ENCODE data around the gene EIF4E. TPM values are rescaled to one million over a fixed set of nuclear protein-coding genes. Genes with fewer than 3 reads are reported as not detected.
A peak's percentile ranks its signal among the peaks of the same experiment; 100 is the strongest.
"Not testable (repeated sequence)": the region's sequence is repeated elsewhere in the genome, so short reads cannot be mapped to it uniquely, and the experiment has no call there.

Gene EIF4E
- total RNA-seq, 1 experiment from 2014 or later = 135 TPM

DNA sequence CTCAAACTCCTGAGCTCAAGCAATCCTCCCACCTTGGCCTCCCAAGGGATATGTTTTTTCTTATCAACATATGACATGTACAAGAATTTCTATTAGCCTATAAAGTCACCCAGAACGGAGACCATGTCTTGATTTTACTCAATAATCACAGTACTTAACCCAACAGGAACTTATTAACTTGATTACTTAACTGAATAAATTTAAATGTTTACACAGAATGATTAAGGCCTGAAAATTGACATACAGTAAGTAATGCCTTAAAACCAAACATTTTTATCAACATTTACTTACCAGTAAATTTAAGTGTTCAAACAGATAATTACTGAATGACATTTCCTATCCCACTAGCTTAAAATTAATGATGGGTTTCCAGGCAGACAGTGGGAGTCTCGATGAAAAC is 25.4 kb downstream of the EIF4E start:
- no peak for DNase-seq (ENCODE audit: low read depth, low spot score)
- in situ Hi-C loops (cut with HindIII; ENCODE audit: low pct_unique_long_range_greater_than_20kb, low sequenced_read_pairs) = no loop called here

DNA sequence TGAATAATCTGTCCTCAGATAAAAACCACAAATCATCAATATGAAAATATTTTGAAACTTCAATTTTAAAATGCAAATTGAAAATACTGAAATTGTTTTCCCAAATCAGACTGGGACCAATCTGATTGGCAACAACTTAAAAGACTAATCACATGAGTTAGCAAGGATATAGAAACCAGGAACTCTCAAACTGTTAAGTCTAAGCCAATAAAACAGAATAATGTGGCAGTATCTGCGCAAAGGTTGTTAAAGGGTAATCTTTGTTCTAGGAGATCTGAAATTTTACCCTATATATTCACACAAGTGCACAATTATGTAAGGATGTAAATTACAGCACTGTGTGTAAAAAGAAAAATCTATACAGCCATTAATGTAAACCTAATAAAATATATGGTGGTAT is 29.7 kb downstream of the EIF4E start:
- DNase-seq (ENCODE audit: low read depth, low spot score) = no peak
- in situ Hi-C loops (cut with HindIII; ENCODE audit: low pct_unique_long_range_greater_than_20kb, low sequenced_read_pairs) = no loop called here

DNA sequence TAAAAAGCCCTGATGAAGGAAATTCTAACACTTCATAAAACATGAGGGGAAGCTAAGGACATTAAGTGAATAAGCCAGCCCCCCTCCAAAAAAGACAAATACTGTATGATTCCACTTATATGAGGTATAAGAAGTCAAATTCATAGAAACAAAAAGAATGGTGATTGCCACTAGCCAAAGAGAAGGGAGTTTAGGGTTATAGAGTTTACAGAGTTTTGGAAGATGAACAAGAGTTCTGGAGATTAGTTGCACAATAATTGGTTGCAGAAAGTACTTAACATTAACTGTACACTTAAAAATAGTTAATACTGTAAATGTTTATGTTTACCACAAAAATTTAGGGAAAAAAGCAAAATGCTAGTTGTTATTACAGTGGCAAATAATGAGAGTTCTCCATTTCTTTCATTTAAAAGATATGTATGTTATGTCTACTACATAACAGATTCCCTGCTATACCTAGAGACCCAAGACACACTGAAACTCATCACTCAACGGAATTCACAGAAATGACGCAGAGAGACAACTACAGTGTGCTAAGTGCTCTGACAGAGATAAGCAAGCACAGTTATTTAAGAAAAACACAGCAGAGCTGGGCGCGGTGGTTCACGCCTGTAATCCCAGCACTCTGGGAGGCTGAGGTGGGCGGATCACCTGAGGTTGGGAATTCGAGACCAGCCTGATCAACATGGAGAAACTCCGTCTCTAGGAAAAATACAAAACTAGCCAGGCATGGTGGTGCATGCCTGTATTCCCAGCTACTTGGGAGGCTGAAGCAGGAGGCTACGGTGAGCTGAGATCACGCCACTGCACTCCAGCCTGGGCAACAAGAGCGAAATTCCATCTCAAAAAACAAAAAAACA is 37.2 kb downstream of the EIF4E start:
- in situ Hi-C loops (cut with HindIII; ENCODE audit: low pct_unique_long_range_greater_than_20kb, low sequenced_read_pairs) = no loop called here

DNA sequence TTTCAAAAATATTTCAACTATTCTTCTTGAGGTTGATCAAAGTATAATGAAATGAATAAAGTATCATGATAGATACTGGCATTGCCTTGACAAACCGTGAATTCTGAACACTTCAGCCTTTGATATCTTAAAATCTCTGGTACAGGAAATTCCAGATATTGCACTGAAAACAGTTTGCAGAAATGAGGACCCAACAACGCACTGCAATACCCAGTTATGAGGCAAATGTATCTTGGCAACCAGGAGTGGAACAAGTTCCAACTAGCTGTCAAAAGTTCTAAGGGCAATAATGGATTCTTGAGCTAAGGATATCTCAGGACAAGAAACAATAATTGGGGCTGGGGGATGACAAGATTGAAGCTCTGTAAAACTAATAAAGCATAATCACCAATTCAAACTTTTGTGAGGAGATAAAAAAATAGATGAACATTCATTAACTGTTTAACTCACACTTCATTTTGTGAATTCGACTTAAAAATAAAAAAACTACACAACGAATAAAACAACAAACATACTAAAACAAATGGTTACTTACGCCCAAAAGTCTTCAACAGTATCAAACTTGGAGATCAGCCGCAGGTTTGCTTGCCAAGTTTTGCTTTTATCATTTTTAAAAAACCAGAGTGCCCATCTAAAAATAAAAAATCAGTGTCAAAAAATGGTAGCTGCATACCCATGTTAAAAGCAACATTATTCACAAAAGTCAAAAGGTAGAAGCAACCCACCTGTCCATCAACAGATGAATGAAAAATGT is 38.1 kb downstream of the EIF4E start:
- in situ Hi-C loops (cut with HindIII; ENCODE audit: low pct_unique_long_range_greater_than_20kb, low sequenced_read_pairs) = no loop called here

More for the DNA sequence above, 37.2 kb downstream of the EIF4E start:
- no peak for DNase-seq (ENCODE audit: low read depth, low spot score)

DNA sequence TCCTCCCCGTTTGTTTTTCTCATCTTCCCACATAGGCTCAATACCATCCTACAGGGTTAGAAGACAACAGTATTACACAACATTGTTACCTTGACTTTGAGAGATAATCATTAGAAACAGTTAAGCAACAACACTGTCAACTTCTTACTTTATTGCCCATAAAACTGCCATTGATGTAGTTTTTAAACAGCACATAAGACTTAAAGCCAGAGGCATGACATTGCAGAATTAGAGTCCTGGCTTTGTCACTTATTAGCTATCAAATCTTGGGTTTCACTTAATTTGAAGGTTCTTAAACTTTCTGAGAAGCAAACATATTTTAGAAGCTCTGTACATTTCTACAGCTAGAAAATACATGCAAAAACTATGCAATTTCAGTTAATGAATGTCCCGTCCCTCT is 41.8 kb downstream of the EIF4E start:
- DNase-seq (ENCODE audit: low read depth, low spot score) = no peak
- in situ Hi-C loops (cut with HindIII; ENCODE audit: low pct_unique_long_range_greater_than_20kb, low sequenced_read_pairs) = no loop called here

More for the DNA sequence above, 38.1 kb downstream of the EIF4E start:
- no peak for DNase-seq (ENCODE audit: low read depth, low spot score)

DNA sequence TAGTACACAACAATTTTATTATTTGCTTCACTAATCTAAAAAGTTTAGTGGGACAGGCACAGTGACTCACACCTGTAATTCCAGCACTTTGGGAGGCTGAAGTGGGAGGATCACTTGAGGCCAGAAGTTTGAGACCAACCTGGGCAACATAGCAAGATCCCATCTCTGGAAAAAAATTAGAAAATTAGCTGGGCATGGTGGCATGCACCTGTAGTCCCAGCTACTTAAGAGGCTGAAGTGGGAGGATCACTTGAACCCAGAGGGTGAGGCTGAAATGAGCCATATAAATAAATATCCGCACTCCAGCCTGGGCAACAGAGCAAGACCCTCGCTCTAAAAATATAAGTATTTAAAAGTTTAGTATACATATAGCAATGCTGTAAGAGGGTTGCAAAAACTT is 42.6 kb downstream of the EIF4E start:
- in situ Hi-C loops (cut with HindIII; ENCODE audit: low pct_unique_long_range_greater_than_20kb, low sequenced_read_pairs); DNase-seq (ENCODE audit: low read depth, low spot score): not testable (repeated sequence)

DNA sequence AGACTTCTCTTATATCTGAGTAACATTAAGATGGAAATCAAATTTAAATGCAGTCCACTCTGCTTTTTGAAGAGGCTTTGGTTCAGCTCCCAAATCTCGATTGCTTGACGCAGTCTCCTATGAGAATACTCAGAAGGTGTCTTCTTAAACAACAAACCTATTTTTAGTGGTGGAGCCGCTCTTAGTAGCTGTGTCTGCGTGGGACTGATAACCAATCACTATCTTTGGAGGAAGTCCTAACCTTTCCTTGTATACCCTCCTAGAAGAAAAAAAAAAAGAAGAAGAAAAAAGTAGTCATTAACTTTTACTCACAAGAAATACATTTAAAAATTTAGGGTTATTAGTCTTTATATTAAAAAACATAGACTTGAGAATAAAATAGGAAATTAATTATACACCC is 48.0 kb downstream of the EIF4E start:
- in situ Hi-C loops (cut with HindIII; ENCODE audit: low pct_unique_long_range_greater_than_20kb, low sequenced_read_pairs); DNase-seq (ENCODE audit: low read depth, low spot score): not testable (repeated sequence)

DNA sequence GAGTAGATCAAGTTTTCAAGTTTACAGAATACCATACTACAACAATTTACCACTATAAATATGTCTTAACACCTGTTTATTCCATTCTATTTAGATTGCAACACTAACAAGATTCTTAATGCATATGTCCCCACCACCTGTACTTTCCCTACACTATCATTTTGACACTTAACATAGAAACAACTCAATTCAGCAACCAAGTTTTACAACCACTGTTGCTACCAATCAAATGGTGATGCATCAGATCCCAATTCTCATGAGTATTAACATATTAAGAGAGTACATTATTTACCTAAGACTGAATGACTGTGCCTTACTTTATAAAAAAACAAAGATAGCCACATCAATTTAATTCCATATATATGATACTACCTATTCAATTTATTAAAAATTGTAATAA is 49.4 kb downstream of the EIF4E start:
- in situ Hi-C loops (cut with HindIII; ENCODE audit: low pct_unique_long_range_greater_than_20kb, low sequenced_read_pairs) = no loop called here
- DNase-seq (ENCODE audit: low read depth, low spot score) = no peak

DNA sequence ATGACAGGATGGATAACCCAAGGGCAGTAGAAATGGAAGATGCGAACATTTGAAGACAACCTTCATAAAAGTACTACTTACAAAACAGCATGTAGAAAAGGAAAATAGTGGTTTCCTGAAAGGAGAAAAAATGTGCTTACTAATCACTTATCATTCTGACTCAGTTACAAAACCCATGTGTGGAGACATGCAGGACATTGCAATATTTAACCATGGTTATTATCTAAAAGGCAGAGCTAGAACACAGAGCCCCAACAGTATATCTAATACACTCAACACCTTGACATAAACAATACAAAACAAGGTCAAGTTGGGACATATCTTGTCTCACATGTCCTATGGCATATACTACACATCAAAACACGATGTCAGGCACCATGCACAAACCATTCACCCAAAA is 55.9 kb downstream of the EIF4E start:
- DNase-seq (ENCODE audit: low read depth, low spot score) = no peak
- in situ Hi-C loops (cut with HindIII; ENCODE audit: low pct_unique_long_range_greater_than_20kb, low sequenced_read_pairs) = no loop called here

DNA sequence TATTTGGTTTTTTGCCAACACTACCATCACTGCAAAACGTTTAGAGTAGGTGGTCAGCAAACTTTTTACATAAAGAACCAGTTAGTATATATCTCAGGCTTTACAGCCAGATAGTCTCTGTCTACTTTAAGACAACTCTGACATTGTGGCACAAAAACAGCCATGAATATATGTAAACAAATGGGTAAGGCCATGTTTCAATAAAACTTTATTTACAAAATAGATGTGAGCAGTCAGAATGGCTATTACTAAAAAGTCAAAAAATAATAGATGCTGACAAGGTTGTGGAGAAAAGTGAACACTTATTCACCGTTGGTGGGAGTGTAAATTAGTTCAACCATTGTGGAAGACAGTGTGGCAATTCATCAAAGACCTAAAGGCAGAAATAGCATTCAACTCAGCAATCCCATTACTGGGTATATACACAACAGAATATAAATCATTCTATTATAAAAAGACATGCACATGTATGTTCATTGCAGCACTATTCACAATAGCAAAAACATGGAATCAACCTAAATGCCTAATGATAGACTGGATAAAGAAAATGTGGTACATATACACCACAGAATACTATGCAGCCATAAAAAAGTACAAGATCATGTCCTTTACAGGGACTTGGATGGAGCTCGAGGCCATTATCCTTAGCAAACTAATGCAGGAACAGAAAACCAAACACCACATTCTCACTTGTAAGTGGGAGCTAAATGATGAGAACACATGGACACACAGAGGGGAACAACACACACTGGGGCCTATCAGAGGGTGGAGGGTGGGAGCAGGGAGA is 56.6 kb downstream of the EIF4E start:
- in situ Hi-C loops (cut with HindIII; ENCODE audit: low pct_unique_long_range_greater_than_20kb, low sequenced_read_pairs) = not testable (repeated sequence)

DNA sequence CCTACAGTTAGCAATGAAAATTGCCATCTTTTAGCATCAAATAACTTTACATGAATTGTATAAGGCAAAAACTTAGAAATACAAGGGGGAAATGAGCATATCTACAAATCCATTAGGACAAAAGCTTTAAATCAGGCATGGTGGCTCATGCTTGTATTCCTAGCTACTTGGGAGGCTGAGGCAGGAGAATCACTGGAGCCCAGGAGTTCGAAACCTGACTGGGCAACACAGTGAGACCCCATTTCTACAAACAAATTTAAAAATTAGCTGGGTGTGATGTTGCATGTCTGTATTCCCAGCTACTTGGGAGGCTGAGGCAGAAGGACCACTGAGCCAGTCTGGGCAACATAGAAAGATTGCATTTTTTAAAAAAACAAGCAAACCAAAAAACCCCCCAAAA is 61.3 kb downstream of the EIF4E start:
- DNase-seq (ENCODE audit: low read depth, low spot score) = no peak
- in situ Hi-C loops (cut with HindIII; ENCODE audit: low pct_unique_long_range_greater_than_20kb, low sequenced_read_pairs) = no loop called here

More for the DNA sequence above, 56.6 kb downstream of the EIF4E start:
- not testable (repeated sequence) for DNase-seq (ENCODE audit: low read depth, low spot score)

DNA sequence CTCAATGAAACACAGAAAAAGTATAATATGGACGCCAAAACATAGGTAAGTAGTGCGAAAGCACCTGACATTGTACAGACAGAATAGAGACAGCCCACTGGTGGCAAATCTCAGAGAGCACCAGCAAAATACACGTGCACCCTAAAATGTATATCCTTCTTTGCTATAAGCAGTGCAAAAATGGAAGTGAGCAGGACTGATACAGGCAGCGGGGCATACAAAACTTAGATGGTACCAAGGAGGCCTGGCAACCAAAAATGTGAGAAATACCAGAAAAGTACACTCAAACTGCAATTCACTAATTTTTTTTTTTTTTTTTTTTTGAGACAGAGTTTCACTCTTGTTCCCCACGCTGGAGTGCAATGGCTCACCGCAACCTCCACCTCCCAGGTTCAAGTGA is 63.9 kb downstream of the EIF4E start:
- in situ Hi-C loops (cut with HindIII; ENCODE audit: low pct_unique_long_range_greater_than_20kb, low sequenced_read_pairs) = no loop called here
- no peak for DNase-seq (ENCODE audit: low read depth, low spot score)

DNA sequence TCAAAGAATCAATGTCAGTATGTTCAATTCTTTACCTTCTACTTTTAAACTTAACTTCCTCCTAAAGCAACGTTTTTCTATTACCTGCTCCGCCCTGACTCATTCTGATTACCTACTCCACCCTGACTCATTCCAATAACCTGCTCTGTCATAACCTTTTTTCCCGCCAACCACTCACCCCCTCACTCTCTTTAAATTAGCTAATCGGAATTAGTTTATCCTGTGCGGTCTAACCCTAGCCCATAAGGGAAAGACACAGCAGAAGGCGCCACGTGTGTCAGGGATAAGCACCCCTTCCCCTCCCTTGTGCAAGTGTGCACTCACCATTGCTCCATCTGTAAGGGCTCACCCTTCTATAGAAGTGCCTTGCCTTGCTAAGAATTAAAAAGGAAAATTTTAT is 64.4 kb downstream of the EIF4E start:
- no peak for DNase-seq (ENCODE audit: low read depth, low spot score)
- in situ Hi-C loops (cut with HindIII; ENCODE audit: low pct_unique_long_range_greater_than_20kb, low sequenced_read_pairs) = no loop called here

DNA sequence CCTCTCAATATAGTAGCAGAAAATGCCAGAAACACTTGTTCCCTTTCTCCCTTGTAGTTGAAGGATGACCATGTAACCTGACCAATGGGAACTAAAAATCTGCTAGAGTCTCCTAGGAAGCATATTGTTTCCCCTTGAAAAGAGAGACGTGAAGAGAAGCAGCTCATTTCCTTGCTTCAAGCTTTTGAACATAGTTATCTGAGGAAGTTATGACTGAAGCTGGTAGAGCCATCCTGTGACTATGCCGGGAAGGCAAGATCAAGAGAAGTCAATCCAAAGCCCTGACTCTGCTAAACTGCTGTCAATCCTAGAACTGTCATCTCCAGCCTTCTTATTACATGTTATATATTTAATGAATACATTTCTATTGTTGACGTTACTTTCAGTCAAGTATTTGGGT is 66.6 kb downstream of the EIF4E start:
- in situ Hi-C loops (cut with HindIII; ENCODE audit: low pct_unique_long_range_greater_than_20kb, low sequenced_read_pairs) = no loop called here
- DNase-seq (ENCODE audit: low read depth, low spot score) = no peak

DNA sequence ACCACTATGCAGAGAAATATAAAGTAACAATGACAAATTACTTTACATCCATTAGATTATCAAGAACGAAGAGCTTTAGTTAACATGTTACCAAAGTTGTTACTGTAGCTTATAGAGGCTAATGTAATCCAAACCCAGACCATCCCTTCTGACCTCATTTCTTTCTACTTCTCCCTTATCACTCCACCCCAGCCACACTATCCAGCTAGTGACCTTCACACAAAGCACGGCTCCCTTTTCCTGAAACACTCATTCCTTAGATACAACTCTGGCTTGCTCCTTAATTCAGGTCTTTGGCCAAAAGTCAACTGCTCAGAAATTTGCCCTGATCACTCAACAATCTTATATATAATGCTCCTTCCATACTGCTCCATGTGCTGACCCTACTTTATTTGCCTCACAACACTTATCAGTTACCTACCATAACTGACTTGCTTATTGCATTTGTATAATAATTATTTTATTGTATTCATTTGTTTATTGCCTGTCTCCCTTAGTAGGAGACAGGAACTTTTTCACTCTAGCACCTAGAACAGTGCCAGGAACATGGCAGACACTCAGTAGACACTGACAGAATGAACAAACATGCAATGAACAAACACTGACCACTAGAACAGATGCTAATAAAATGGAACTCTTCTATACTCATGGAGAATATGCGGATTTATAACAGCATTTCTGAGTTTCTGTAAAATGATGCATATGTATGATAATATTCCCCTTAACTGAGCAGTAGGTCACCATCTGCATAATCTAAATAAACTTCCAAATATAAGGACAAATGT is 67.6 kb downstream of the EIF4E start:
- no peak for DNase-seq (ENCODE audit: low read depth, low spot score)
- in situ Hi-C loops (cut with HindIII; ENCODE audit: low pct_unique_long_range_greater_than_20kb, low sequenced_read_pairs) = no loop called here

DNA sequence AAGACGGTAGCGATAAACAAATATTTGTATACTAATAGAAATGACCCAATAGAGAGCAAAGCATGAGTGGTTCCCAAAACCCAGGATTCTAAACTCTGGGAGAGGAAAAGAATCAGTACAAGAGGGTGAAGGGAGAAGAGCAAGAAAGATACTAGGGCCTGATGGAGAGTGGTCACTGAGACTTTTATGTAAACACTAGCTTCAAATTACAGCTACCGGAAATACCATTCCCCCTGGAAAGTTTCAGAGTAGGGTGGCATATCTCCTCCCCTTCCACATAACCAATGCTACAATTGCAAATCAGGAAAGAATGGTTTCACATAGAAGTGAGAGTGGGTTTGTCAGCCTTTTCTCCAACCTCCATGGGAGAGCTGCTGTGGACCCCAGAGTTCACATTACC is 77.1 kb downstream of the EIF4E start:
- DNase-seq (ENCODE audit: low read depth, low spot score) = peak; percentile 5
- in situ Hi-C loops (cut with HindIII; ENCODE audit: low pct_unique_long_range_greater_than_20kb, low sequenced_read_pairs) = no loop called here

DNA sequence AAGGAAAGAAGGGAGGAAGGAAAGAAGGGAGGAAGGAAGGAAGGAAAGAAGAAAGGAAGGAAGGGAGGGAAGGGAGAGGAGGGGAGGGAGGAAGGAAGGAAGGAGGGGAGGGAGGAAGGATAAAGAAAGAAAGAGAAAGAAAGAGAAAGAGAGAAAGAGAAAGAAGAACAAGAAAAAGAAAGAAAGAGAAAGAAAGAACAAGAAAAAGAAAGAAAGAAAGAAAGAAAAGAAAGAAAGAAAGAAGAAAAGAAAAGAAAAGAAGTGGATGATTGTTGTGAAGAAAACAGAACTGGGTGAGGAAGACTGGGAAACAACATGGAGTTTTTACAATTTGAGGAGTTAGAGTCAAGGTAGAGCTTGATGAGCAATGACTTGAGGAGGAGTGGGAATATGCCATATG is 78.0 kb downstream of the EIF4E start:
- in situ Hi-C loops (cut with HindIII; ENCODE audit: low pct_unique_long_range_greater_than_20kb, low sequenced_read_pairs) = no loop called here
- DNase-seq (ENCODE audit: low read depth, low spot score) = no peak
